ENCODE measurements around the gene HDAC4.

HDAC4 gene

DNA sequence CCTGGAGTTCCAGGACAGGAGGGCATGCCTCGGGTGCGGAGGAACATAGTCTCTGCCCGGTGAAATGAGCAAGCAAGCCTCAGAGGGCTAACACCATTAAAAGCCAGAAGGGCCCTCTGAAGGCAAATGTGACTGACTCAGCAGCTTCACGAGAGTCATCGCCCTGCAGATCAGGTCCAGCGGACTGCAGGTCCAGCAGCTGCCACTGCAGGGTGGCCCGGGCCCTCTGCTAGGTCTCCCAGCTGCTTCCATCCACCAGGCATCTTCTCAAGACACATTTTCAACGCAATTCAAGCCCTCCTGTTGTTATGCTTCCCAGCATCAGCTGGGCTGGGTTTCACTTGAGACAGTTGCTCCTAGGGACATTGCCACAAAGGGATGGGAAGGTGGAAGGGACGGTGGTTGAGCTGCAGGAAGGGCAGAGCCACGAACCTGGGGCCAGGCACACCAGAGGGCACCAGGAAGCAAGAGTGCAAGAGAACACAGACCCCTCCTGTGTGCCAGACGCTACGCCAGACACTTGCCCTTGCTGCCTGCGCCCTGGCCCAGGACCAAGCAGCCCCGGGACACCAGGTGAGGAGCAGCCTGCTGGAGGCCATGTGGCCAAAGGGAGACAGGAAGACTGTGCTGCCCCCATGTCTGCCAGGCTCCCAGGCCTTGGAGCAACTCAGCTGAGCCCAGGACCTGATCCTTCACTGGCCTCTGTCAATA is 173.0 kb downstream of the HDAC4 start:
- DNase-seq, result peak; percentile 38

DNA sequence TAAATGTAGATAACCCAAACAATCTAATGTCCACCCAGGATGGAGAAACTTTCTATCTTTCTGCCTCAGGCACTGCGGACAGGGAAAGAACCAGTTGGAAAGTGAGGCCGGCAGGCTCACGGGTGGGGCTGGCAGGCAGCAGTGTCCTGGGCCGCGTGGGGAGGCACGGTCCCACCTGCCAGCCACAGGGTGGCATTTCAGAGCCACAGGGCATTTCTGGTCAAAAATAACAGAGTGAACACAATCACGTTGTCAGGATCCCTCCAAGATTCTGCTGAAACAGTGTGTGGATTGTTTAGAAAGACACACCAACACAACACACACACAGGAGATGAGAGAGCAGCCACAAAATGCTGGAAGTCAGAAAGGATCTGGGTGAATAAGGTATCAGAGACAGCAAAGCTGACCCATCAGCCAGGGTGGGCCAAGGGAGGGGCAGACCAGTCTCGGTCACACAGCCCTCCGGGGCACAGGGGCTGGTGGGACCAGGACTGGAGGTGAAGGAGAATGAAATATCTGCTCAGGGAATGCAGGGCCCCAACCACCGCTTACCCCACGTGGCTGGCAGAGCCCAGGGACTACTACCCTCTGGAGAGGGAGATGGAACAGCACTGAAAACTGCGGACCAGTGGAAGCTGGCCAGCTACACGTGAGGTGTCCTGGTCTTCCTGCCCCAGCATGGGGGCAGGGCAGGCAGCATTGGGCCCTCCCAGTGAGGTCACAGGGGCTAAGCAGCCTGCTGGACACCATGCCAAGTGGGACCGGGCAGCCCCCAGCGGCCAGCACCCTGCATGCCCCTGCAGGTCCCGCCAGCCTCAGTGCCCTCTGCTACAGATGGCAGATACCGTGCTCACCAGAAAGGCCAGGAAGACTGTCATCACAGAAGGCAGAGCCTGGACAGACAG is 173.9 kb downstream of the HDAC4 start:
- no peak for DNase-seq

DNA sequence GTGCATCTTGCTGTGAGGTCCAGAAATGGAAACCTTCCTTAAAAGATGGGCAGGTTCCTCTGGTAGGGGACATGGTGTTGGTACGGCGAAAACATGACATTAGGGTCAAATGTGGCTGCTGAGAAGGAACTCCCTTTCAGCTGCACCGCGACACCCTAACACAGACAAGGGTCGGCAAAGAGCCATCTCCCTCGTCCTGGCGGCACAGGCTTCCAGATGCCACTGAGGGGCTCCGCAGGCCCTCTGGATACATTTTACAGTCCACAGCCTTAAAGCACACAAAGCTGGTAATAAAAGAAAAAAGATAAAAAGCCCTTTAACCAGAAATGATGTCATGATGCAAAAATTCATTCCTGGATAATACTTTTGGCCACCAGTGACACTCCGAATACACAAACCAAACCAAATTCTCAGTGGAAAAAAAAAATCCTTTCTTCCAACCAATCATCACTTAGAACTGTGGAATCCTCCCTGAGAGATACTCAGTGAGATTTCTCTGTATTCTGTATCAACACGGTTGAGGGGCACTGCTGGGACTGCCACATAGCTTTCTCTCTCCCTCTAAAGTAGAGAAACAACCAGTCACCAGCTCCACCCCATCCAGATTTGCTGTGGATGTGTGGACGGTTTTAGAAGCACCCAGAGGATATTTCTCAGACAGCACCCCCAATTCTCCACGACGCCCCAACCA is 174.8 kb downstream of the HDAC4 start:
- no peak for DNase-seq

DNA sequence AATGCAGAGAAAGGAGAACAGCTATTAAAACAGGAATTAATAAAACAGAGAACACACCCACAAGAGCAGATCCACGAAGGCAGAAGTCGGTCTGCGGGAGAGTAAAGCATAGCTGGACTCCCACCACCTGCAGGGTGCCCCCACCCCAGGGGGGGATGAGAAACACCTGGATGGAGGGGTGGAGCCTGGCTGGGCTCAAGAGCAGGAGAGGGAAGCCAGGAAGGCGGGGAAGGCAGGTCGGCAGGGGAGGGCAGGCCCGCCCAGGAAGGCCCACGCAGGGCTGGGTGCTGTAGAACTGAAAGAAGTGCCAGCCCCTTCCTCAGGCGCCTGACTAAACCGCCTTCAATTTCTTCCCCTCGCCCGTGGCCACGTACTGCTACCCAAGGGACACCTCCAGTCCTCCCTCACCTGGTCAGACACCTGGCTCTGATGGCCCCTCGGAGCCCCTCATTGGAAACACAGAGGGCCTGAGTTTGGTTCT is 175.4 kb downstream of the HDAC4 start:
- no peak for DNase-seq

DNA sequence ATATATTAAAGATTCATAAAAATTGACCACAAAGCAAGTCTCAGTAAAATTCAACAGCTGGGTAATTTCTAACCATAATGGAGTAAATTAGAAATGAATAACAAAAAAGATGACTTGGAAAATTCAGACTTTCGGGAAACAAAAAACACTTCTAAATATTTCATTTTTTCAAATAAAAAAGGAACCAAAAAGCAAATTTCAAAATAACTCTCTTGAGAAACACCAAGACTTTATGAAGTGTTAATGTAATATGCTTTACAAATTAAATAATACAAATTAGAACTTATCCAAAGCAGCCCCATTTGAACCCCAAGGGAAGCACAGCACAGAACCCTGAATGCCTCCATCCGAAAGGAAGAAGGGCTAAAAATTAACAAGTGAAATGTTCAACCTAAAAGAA is 175.9 kb downstream of the HDAC4 start:
- no peak for DNase-seq

DNA sequence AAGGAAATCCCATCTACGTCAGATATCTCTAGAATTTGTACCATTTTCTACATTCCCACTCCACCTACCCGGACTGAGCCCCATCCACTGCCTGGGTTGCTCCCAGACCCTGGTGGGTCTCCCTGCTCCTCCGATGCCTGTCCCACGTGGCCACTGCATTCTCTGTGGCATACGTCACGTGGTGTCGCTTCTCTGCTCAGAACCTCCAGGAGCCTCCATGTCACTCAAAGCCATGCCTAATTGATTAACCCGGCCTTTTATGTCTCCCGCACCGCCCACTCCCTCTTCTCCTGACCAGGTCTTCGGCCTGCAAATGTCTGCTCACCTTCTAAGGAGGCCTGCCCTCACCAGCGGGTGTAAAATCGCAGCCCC is 176.6 kb downstream of the HDAC4 start:
- no peak for DNase-seq

DNA sequence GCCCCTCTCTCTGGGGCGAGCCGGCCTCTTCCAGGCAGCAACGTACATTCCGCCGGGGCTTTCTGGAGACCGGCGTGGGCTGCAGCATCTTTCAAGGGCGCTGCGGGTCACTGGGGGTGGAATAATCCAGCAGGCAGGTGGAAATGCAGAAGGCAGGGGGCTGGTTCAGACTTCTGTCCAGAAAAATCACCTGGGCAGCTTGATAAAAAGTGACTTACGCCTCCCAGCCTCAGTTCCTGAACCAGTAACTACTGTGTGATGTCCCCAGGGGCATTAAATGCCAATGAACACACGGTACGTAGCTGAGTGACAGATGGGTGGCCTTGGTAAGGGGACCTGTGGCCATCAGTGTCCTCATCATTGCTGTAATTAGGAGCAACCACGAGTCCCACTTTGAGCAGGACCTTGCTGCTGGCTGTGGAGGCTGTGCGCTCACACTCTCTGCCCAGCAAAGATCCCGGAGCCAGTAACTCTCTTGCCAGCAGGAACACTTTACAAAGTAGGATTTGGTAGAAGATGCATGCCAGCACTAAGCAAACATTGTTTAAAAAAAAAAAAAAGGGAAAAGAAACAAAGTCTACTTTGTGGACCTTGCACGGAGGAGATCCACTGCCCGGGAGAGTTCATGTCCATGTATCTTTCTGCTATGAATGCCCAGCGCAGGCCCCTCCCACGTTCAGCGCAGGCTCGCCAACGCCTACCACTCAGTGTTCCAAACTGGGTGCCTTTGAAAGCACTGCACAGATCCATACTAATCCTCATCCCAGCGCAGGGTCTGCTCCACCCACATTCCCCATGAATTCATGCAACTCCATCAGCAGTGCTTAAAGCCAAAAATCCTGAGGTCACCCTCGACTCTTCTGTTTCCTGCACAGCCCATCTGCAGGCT is 177.3 kb downstream of the HDAC4 start:
- DNase-seq, result no peak

DNA sequence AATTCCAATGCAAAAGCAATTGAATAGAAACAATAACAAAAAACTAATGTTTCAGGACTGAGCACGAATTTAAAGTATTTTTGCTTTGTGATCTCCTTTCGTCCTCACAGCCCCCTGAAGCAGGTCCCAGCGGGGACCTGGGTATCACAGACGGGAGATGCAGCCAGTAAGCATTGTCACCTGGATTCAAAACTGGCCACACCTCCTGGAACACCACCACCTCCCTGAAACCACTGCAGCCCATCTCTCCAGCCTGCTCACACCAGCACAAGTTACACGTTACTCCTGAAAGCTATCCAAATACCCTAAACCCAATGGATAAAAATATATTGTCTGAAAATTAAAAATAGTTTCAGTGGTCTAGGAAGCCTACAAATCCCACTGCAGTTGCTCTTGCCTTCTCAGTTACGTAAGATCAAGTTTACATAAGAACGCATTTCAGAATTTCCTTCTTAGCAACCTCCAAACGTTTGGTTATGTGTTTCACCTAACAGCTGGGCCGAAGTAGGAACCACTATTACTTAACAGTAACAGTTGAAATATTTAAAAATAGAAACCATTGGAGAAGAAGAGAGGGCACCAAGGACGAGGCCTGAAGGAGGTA is 178.0 kb downstream of the HDAC4 start:
- no peak for DNase-seq

DNA sequence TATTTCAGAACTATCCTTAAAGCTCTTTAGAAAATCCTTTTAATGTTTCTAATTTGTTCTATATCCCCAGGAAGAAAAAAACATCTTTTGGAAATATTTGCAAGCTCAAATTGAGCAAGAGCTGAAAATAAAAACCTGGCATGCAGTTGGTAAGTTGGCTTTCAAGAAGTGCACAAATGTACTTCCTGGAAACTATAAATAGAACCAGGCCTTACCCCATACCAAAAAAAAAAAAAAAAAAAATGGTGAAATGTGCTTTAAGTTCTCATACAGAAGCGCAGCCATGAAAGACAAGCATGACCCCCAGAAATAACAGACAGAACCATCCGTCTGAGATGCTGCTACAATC is 178.5 kb downstream of the HDAC4 start:
- no peak for DNase-seq

DNA sequence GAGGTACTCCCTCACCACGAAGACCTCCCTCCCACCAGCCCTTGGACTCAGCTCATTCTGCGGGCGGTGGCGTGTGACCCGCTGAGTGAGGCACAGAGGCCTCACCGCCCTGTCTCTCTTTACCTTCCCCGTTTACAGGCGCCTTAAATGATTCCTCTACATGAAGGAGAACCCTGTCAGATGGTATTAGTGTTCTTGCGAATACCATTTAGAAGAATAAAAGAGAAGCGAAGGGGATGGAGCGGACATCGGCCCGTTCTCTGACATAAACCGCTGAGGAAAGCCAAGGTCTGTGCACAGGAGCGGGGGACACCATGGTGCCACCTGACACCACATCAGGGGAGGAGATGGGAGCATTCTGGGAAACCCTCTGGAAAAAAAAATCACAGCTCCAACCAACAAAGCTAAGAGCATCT is 179.8 kb downstream of the HDAC4 start:
- no peak for DNase-seq

DNA sequence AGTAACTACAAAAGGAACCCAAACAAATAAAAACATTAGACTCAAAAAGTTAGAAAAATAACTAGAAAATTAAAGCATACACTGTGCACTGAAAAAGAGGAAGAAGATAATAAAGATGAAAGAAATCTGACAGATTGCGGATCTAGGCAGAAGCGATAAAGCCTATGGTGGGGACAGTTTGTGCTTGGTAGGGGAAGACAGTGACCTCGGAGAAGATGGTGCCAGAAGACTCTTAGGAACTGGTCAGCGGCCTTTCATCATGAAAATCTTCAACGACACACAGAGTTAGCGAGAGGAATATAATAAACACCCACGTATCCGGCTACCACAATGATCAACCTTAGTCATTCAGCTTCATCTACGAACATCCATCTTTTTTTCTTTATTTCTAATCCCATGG is 180.5 kb downstream of the HDAC4 start:
- DNase-seq, result no peak

DNA sequence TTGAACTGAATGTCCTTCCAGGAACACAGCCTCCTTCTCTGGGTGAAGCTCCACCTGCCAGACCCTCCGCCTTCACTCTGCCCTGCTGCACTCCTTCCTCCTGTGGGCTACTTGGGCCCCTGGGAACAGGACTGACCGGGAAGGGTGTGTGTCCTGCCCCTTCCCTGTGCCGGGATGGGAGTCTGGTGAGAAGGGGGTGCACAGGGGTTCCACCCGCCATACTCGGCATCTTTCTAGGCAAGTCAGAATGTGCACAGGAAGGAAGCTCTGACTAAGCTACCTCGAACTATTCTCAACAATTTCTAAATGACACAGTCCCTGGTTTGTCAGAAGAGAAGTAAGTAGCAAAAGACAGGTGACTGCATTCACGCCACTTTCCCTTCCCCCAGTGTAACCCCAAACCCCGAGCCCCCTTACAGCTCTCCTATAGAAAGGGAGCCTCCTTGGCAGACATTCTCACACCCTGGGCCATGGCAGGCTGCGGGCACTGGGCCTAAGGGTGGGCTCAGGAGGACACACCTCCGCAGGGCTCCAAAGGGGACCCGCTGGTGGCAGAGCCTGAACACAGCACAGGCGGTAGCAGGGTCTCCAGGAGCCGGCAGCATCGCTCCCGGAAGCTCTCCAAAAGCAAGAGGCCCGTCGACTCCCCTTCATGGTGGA is 184.1 kb downstream of the HDAC4 start:
- no peak for DNase-seq

DNA sequence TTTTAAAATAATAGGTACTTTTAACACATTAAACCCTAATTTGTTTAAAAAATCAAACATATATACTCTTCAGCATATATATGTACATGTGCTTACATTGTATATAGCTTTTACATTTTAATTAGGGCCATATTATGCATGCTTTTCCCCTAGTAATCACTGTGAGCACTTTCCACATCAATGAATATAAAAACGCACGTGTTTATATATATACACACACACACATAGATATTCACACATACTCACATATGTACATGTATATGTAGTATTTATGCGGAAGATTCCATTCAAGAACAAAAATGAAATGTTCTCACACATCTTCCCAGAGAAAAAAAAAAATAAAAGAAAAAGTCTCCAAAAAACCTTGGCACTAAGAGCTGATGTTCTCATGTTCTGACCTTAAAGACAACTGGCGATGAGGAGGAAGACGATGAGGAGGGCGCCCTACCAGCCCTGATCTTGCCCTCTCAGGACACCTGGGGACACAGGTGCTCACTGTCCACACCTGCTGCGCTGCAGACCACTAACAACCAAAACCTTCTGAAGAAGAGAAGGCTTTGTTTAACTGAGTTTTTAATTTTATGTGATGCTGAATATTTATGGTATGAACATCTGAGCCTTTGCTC is 184.7 kb downstream of the HDAC4 start:
- no peak for DNase-seq

DNA sequence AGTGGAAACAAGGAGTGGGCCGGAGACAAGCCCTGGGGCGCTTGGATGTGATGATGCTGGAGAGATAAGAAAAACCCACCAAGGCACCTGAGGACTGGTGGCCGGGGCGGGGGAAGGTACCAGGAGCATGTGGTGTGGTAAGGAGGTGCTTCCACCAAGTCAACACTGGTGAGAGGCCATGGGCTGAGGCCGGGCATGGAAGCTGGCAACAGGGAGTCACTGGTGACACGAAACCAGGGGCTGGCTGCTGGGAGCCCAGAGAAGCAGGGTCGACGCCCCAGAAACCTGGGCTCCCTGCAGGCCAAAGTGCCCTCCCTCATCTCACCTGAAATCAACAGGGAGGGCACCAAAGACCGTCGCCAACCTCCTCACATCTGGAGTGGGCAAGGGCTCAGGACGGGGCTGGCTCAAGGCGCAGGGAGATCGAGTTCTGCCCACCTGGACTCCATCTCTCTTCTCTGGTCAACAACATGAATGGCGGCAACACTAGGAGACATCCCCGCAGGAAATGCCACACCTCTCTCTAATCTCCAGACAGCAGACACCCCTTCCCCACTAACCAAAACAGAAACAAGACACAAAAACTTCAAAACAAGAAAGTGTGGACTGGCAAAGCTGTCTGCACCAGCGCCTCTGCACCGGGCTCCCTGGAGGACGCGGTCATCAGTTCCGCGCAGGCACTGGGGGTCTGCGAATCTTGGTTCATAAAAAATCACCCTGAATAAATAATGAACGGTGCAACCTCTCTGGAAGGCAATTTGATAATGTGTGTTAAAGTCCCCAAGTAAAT is 185.5 kb downstream of the HDAC4 start:
- no peak for DNase-seq

DNA sequence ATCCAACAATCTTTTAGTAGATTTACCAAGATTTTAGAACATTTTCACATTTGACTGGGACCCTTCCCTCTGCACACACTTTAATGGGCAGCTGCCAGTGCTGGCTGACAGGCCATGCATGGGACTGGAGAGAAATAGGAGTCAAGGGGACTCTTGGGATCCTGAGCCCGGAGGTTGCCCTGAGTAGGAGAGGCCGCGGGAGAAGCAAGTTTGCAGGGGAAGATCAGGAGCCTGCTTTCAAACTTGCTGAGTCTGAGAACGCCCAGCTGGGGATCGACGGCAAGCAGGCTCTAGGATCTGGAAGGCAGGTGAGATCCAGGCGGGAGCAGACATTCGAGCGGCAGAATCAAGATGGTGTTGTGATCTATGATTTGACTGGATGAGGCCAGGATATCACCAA is 186.1 kb downstream of the HDAC4 start:
- DNase-seq, result no peak

DNA sequence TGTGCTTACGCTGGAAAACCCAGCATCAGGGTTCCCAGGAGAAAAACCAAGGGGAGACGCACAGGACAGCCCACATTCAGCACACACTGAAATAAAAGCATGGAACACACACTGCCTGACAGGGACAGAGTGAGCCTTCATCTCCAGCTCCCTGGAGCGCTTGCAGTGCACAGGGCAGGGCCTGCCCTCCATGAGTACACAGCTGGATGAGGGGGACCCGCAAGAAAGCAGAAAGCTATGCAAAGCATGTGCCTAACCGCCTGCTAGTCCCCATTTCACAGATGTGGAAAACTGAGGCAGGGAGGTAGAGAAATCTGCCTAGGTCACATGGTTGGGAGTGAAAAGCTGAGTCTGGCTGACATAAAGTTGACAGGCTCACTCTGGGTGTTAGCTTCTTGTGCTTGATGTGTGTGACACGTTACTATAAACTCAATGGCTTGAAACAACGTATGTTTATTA is 187.1 kb downstream of the HDAC4 start:
- no peak for DNase-seq

DNA sequence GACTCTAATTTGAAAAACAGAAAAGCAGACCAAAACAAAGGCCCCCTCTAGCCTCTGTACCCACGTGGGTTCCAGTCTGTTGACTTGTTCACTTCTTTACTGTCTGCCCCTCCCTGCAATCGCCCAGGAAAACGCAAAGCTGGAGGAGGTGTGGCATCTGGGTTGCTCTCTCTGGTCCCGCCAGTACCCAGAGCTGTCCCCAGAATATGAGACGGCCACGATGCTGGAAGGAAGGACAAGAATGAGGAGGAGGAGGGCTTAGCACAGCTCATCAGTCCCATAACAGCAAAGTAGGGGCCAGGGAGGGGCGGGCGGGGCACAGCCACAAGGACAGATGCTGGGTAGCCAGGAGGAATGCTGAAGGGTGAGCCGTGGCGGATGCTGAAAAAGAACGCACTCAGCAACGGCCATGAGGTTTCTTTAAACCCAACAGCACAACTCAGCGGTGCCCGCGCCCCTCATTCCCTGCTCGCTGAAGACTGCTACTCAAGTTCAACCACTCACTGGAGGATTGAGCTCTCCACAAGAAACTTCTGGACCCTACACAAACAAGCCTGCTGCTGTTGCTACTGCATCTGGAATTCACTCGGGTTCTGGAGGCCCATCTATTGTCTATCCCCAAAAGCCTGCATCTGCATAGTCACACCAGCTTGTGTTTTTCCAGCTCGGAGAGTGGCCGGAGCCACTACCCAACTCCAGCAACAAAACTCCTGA is 187.7 kb downstream of the HDAC4 start:
- no peak for DNase-seq

DNA sequence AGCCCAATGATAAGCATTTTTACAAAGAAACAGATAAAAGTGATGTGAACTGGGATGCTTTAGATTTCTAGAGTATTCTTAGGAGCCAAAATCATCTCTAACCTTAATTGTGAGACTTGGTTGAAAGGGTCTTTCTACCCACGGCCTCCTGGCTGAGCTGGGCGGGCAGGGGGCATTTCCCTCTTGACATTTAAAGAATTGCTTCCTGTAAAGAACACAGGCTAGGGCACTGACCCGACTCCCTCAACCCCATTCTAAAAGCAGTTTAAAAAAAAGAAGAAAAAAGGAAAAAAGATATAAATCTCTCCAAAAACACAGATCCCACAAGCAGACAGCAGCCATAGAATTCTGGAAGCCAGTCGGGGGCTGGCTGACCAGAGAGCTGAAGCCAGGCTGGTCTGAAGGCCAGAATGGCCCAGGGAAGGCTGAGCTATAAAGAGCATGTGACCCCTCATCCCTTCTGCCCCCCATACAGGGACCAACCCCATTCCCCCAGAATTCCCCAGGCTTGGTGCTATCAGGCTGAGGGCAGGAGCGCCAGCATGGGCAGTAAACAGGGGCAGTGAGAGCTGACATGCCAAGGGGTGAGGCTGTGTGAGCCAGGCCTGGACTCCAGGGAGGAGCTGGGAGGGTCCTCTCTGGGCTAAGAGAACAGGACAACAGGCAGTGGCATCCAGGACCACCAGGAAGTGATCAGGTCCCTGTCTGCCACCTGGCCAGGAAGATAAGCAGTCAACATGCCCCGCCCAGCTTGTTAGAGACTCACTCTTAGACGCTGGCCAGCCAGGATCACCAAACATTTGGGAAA is 188.5 kb downstream of the HDAC4 start:
- no peak for DNase-seq

All from DMS153 (cell line).